HCT116 (cell line): ENCODE data around the gene RAB37. TPM values are rescaled to one million over a fixed set of nuclear protein-coding genes. Genes with fewer than 3 reads are reported as not detected.

ENCODE experiments used
- ATAC-seq: fragments of 200-7000 bp; cut with Tn5 transposase; 2 replicates; pipeline ENCODE4 v1.9.1; 2020; ENCODE audit warnings: mild to moderate bottlenecking, moderate library complexity
- BruUV-seq: library from RNA; stranded (reverse); fragments of 400-500 nt; replicated peaks from 2 replicates; lab custom pipeline; 2021; lab: Mats Ljungman, UMichigan
- CTCF ChIA-PET: fragments of 300-600 bp; sonication (Branson Sonifier 250); formaldehyde crosslinking; loops from one replicate; lab custom pipeline; 2021; ENCODE audit warnings: antibody characterized with exemption; lab: Charles Lee
- POLR2A ChIA-PET: fragments of 300-600, 350-600 bp; sonication (Branson Sonifier 250); formaldehyde crosslinking; loops from one replicate; lab custom pipeline; 2021; ENCODE audit warnings: antibody characterized with exemption; lab: Charles Lee
- RAD21 ChIA-PET, 2 experiments: fragments of 300-600 bp; sonication (Branson Sonifier 250); formaldehyde crosslinking; loops; one replicate each; lab custom pipeline; 2023; ENCODE audit warnings: low total read pairs in 2 of 2; ENCODE audit not compliant: uncharacterized antibody in 2 of 2, unreplicated experiment in 2 of 2, low non-redundant PET in 1 of 2; lab: Charles Lee
- DNase-seq: peaks from one replicate; pipeline ENCODE4 v3.0.0-alpha.2; 2010; ENCODE audit warnings: low read depth, low spot score
- H2AFZ ChIP-seq: fragments of 200-600 bp; shearing (Covaris generic), sonication (generic); 2 replicates; pipeline ENCODE4 v1.6.1; 2017; ENCODE audit warnings: low read depth, mixed run types, mixed read lengths, antibody characterized with exemption, low read length; ENCODE audit not compliant: poor library complexity, severe bottlenecking
- H3K27ac ChIP-seq: 2 replicates; pipeline ENCODE4 v1.5.1; 2012; ENCODE audit warnings: low read depth, low read length
- H3K27me3 ChIP-seq: fragments of 200-600 bp; sonication (generic); 2 replicates; pipeline ENCODE4 v1.6.1; 2016; ENCODE audit warnings: mixed run types, low read length, mixed read lengths; ENCODE audit not compliant: insufficient read depth
- H3K36me3 ChIP-seq, 2 experiments: fragments of 200-500 bp in 1 of 2; fragments of 200-600 bp in 1 of 2; sonication (Bioruptor generic) in 1 of 2; sonication (generic) in 1 of 2; 2 replicates each; pipeline versions ENCODE4 v1.5.1 to v1.6.1; 2014 to 2016; ENCODE audit warnings: low read length in 2 of 2, inconsistent platforms in 1 of 2, mixed read lengths in 1 of 2, mixed run types in 1 of 2; ENCODE audit not compliant: insufficient read depth in 2 of 2, control insufficient read depth in 1 of 2
- H3K4me1 ChIP-seq, 2 experiments: fragments of 200-600 bp in 1 of 2; sonication (generic) in 1 of 2; 2 replicates each; pipeline versions ENCODE4 v1.5.1 to v1.6.1; 2012 to 2017; ENCODE audit warnings: low read length in 2 of 2, inconsistent platforms in 1 of 2, mild to moderate bottlenecking in 1 of 2, mixed read lengths in 1 of 2, mixed run types in 1 of 2, moderate library complexity in 1 of 2; ENCODE audit not compliant: insufficient read depth in 2 of 2, control insufficient read depth in 1 of 2
- H3K4me2 ChIP-seq: fragments of 200-600 bp; sonication (generic); 2 replicates; pipeline ENCODE4 v1.6.1; 2017; ENCODE audit warnings: mixed run types, low read length, mixed read lengths
- H3K4me3 ChIP-seq, 2 experiments: fragments of 200-600 bp in 1 of 2; sonication (generic) in 1 of 2; replicated peaks in 1 of 2; 2 replicates each; pipeline ENCODE4 v1.5.1; 2011 to 2016; ENCODE audit warnings: low read length in 2 of 2, control low read depth in 1 of 2, low read depth in 1 of 2, mild to moderate bottlenecking in 1 of 2, mixed read lengths in 1 of 2, mixed run types in 1 of 2
- H3K79me2 ChIP-seq: fragments of 200-600 bp; sonication (generic); 2 replicates; pipeline ENCODE4 v1.6.1; 2017; ENCODE audit warnings: mild to moderate bottlenecking, mixed run types, low read length, moderate library complexity, mixed read lengths; ENCODE audit not compliant: insufficient read depth
- H3K9ac ChIP-seq: fragments of 200-600 bp; sonication (generic); 2 replicates; pipeline ENCODE4 v1.6.1; 2016; ENCODE audit warnings: low read length, mixed read lengths
- H3K9me2 ChIP-seq: fragments of 200-600 bp; sonication (generic), shearing (Covaris generic); 2 replicates; pipeline ENCODE4 v1.6.1; 2017; ENCODE audit warnings: mixed run types, mild to moderate bottlenecking, moderate library complexity; ENCODE audit not compliant: insufficient read depth
- H3K9me3 ChIP-seq, 2 experiments: fragments of 200-500 bp in 1 of 2; fragments of 200-600 bp in 1 of 2; sonication (Bioruptor generic) in 1 of 2; sonication (generic) in 1 of 2; 2 replicates each; pipeline ENCODE4 v1.6.1; 2014 to 2017; ENCODE audit warnings: low read length in 2 of 2, mixed read lengths in 2 of 2, inconsistent platforms in 1 of 2, low read depth in 1 of 2, mild to moderate bottlenecking in 1 of 2, mixed run types in 1 of 2, moderate library complexity in 1 of 2; ENCODE audit not compliant: control insufficient read depth in 1 of 2, insufficient read depth in 1 of 2
- H4K20me1 ChIP-seq: fragments of 200-600 bp; sonication (generic), shearing (Covaris generic); 2 replicates; pipeline ENCODE4 v1.6.1; 2017; ENCODE audit warnings: mixed run types, mild to moderate bottlenecking, moderate library complexity; ENCODE audit not compliant: insufficient read depth
- ATF3 ChIP-seq: IDR thresholded peaks from 2 replicates; pipeline ENCODE4 v1.6.1; 2012
- REST ChIP-seq: IDR thresholded peaks from 2 replicates; pipeline ENCODE4 v1.6.1; 2012; ENCODE audit warnings: low read depth
- TCF7L2 ChIP-seq: IDR thresholded peaks from 2 replicates; pipeline ENCODE4 v1.7.0; 2011; ENCODE audit warnings: borderline replicate concordance, inconsistent platforms; ENCODE audit not compliant: insufficient read depth, insufficient read length; ENCODE audit errors: extremely low read depth
- ZFX ChIP-seq: fragments of 450-650 bp; IDR thresholded peaks from 2 replicates; pipeline ENCODE4 v1.6.1; 2017
- intact Hi-C: fragments of 100-400 bp; cut with micrococcal nuclease; formaldehyde crosslinking; loops from 2 replicates; pipeline ENCODE4 v1.10.0; 2022
- total RNA-seq: library from RNA; stranded (reverse); gene quantifications from one replicate; pipeline ENCODE4 v1.2.1, GENCODE V29; 2021; ENCODE audit not compliant: unreplicated experiment

Gene RAB37
- total RNA-seq, 1 experiment from 2014 or later, result 8.2 TPM

GRCh38 chr17:74760404-74761105, 23.5 kb downstream of the RAB37 start:
- H2AFZ ChIP-seq, result no peak overlapping the region
- H3K9me3 ChIP-seq, result no peaks in the 10 kb centered on the region
- H3K36me3 ChIP-seq, result peaks cover 0 to 4% of the 10 kb centered on the region in 2 experiments; a peak in 1 of 4 replicates
- H3K4me1 ChIP-seq, result peaks cover 46 to 54% of the 10 kb centered on the region in 2 experiments
- H4K20me1 ChIP-seq, result no peaks in the 10 kb centered on the region; the same call in 1 of the 2 replicates
- ChIA-PET CTCF (interaction anchor here (0.6 to 4.1 kb wide), 5 partner anchors 10 to 567 kb away, joined by 3 to 20 read pairs (median 3); no protein-coding TSS in a partner anchor), RAD21 (no interaction called here), POLR2A (interaction anchor here (1.2 to 3.9 kb wide), 3 partner anchors 9 to 16 kb away, joined by 5 to 18 read pairs (median 7); partner anchors contain the start of gene NAT9)
- H3K9me2 ChIP-seq, result no peaks in the 10 kb centered on the region
- no peaks in the 10 kb centered on the region for H3K27me3 ChIP-seq
- no peak for DNase-seq
- peak overlapping the region; percentile 3; the same call in 1 of the 2 replicates for H3K9ac ChIP-seq
- peaks cover 56% of the 10 kb centered on the region for H3K79me2 ChIP-seq
- peak overlapping the region; percentile 1; the same call in 1 of the 2 replicates for H3K27ac ChIP-seq
- peak overlapping the region; percentile 85 for H3K4me2 ChIP-seq
- H3K4me3 ChIP-seq, result no peak overlapping the region
- BruUV-seq, result no TSS peak
- TF ChIP-seq REST (no peak), ZFX (no peak)
- TF ChIP-seq, all 23 proteins: peak for 0
- intact Hi-C loops, result no loop called here
- no peak for ATAC-seq

GRCh38 chr17:74761419-74761818, 24.4 kb downstream of the RAB37 start:
- no peak overlapping the region for H3K9ac ChIP-seq
- TF ChIP-seq TCF7L2 (no peak), ATF3 (no peak)
- TF ChIP-seq, all 23 proteins: peak for 0
- H3K9me3 ChIP-seq, result no peaks in the 10 kb centered on the region
- H3K4me3 ChIP-seq, result no peak overlapping the region
- H3K79me2 ChIP-seq, result peaks cover 52% of the 10 kb centered on the region
- ChIA-PET RAD21 (no interaction called here), CTCF (interaction anchor here (0.6 to 1.5 kb wide), 3 partner anchors 10 to 566 kb away, joined by 3 to 6 read pairs (median 4); partner anchors contain the start of gene NAT9), POLR2A (interaction anchor here (3.9 kb wide), 1 partner anchor 12 kb away, joined by 18 read pairs; no protein-coding TSS in a partner anchor)
- peaks cover 0 to 4% of the 10 kb centered on the region in 2 experiments; a peak in 1 of 4 replicates for H3K36me3 ChIP-seq
- no TSS peak for BruUV-seq
- peaks cover 46 to 52% of the 10 kb centered on the region in 2 experiments for H3K4me1 ChIP-seq
- no peak overlapping the region for H2AFZ ChIP-seq
- H3K27ac ChIP-seq, result no peak overlapping the region
- intact Hi-C loops, result no loop called here
- ATAC-seq, result no peak
- no peaks in the 10 kb centered on the region; the same call in 1 of the 2 replicates for H4K20me1 ChIP-seq
- H3K9me2 ChIP-seq, result no peaks in the 10 kb centered on the region
- DNase-seq, result no peak
- no peaks in the 10 kb centered on the region for H3K27me3 ChIP-seq
- H3K4me2 ChIP-seq, result no peak overlapping the region
